ENCODE results near the gene KRT3.

KRT3 gene

DNA sequence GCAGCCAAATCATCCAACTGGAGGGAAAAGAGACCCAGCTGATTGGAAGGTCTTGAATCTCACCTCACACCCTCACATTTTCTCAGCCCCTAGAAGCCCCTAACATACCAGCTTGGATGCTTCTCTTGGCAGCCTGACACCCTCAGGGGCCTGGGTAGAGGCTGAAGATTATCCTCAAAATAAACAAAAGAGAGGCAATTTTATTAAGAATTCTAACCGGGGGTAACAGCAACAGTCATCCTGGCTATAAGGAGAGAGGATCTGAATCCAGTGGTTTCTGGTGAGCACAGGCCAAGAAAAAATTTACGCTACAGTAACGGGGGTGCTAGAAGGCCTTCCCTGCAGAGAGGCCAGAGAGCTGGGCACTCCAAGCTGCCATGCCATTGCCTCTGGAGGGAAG is 40.4 kb downstream of the KRT3 start:
- TF ChIP-seq ZNF610 (tag by site-specific recombination; IDR thresholded peaks at IDR 0.05; ENCODE audit: borderline replicate concordance), result no peak
- TF ChIP-seq ZNF510 (tag by site-specific recombination; IDR thresholded peaks at IDR 0.05; ENCODE audit: insufficient replicate concordance), result no peak
- TF ChIP-seq FEZF1 (tag by site-specific recombination; IDR thresholded peaks at IDR 0.05), result no peak
- TF ChIP-seq, protein P1, sequence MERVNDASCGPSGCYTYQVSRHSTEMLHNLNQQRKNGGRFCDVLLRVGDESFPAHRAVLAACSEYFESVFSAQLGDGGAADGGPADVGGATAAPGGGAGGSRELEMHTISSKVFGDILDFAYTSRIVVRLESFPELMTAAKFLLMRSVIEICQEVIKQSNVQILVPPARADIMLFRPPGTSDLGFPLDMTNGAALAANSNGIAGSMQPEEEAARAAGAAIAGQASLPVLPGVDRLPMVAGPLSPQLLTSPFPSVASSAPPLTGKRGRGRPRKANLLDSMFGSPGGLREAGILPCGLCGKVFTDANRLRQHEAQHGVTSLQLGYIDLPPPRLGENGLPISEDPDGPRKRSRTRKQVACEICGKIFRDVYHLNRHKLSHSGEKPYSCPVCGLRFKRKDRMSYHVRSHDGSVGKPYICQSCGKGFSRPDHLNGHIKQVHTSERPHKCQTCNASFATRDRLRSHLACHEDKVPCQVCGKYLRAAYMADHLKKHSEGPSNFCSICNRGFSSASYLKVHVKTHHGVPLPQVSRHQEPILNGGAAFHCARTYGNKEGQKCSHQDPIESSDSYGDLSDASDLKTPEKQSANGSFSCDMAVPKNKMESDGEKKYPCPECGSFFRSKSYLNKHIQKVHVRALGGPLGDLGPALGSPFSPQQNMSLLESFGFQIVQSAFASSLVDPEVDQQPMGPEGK (tag by site-specific recombination; IDR thresholded peaks at IDR 0.05), result no peak
- TF ChIP-seq GLI2 (tag by site-specific recombination; IDR thresholded peaks at IDR 0.05; ENCODE audit: borderline replicate concordance, low read depth), result no peak
- TF ChIP-seq KLF16 (tag by site-specific recombination; IDR thresholded peaks at IDR 0.05), result no peak
- no peak for TF ChIP-seq PRDM4 (tag by site-specific recombination; IDR thresholded peaks at IDR 0.05)
- no peak for TF ChIP-seq ZNF10 (tag by site-specific recombination; IDR thresholded peaks at IDR 0.05)
- TF ChIP-seq ZNF274 (IDR thresholded peaks at IDR 0.05; ENCODE audit: low read length), result no peak
- no peak for TF ChIP-seq ZNF274 (tag by site-specific recombination; IDR thresholded peaks at IDR 0.05; ENCODE audit: borderline replicate concordance)
- TF ChIP-seq ZNF2 (tag by site-specific recombination; IDR thresholded peaks at IDR 0.05), result no peak
- no peak for TF ChIP-seq ZNF169 (tag by site-specific recombination; IDR thresholded peaks at IDR 0.05)
- TF ChIP-seq ZNF26 (tag by site-specific recombination; IDR thresholded peaks at IDR 0.05), result no peak
- TF ChIP-seq ZNF544 (tag by site-specific recombination; IDR thresholded peaks at IDR 0.05), result no peak
- TF ChIP-seq ZNF311 (tag by site-specific recombination; IDR thresholded peaks at IDR 0.05; ENCODE audit: borderline replicate concordance), result no peak
- H3K9me3 ChIP-seq (ENCODE audit: control insufficient read depth, insufficient read depth, low read depth, low read length), result no peaks in the 10 kb centered on the region
- H3K4me1 ChIP-seq (ENCODE audit: control insufficient read depth, insufficient read depth, low read length), result peaks cover 4% of the 10 kb centered on the region; the same call in 1 of the 2 replicates
- no peak overlapping the region for H3K27ac ChIP-seq (ENCODE audit: extremely low read depth, low read depth, low read length)
- ChIA-PET CTCF (interaction anchor here (0.6 kb wide), 1 partner anchor 394 kb away, joined by 3 read pairs; no protein-coding TSS in a partner anchor), POLR2A (no interaction called here)
- H3K4me3 ChIP-seq (ENCODE audit: low read depth, low read length), result no peak overlapping the region
- H3K36me3 ChIP-seq (ENCODE audit: control insufficient read depth in 2 of 2, insufficient read depth in 1 of 2, low read length in 2 of 2), result no peaks in the 10 kb centered on the region

GRCh38 chr12:52754135-52754534 is 41.8 kb downstream of the KRT3 start:
- ChIA-PET CTCF (no interaction called here), POLR2A (no interaction called here)
- Histone ChIP-seq H3K36me3 (ENCODE audit: control insufficient read depth in 2 of 2, insufficient read depth in 1 of 2, low read length in 2 of 2) (no peaks in the 10 kb centered on the region), H3K9me3 (ENCODE audit: control insufficient read depth, insufficient read depth, low read depth, low read length) (no peaks in the 10 kb centered on the region), H3K4me3 (ENCODE audit: low read depth, low read length) (no peak overlapping the region), H3K27ac (ENCODE audit: extremely low read depth, low read depth, low read length) (no peak overlapping the region), H3K4me1 (ENCODE audit: control insufficient read depth, insufficient read depth, low read length) (peaks cover 8% of the 10 kb centered on the region; the same call in 1 of the 2 replicates)
- TF ChIP-seq, protein P2, sequence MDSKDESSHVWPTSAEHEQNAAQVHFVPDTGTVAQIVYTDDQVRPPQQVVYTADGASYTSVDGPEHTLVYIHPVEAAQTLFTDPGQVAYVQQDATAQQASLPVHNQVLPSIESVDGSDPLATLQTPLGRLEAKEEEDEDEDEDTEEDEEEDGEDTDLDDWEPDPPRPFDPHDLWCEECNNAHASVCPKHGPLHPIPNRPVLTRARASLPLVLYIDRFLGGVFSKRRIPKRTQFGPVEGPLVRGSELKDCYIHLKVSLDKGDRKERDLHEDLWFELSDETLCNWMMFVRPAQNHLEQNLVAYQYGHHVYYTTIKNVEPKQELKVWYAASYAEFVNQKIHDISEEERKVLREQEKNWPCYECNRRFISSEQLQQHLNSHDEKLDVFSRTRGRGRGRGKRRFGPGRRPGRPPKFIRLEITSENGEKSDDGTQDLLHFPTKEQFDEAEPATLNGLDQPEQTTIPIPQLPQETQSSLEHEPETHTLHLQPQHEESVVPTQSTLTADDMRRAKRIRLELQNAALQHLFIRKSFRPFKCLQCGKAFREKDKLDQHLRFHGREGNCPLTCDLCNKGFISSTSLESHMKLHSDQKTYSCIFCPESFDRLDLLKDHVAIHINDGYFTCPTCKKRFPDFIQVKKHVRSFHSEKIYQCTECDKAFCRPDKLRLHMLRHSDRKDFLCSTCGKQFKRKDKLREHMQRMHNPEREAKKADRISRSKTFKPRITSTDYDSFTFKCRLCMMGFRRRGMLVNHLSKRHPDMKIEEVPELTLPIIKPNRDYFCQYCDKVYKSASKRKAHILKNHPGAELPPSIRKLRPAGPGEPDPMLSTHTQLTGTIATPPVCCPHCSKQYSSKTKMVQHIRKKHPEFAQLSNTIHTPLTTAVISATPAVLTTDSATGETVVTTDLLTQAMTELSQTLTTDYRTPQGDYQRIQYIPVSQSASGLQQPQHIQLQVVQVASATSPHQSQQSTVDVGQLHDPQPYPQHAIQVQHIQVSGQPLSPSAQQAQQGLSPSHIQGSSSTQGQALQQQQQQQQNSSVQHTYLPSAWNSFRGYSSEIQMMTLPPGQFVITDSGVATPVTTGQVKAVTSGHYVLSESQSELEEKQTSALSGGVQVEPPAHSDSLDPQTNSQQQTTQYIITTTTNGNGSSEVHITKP (tag by site-specific recombination; IDR thresholded peaks at IDR 0.05), result peak; percentile 91
- TF ChIP-seq IKZF3 (tag by site-specific recombination; IDR thresholded peaks at IDR 0.05) (no peak), ZNF211 (tag by site-specific recombination; IDR thresholded peaks at IDR 0.05; ENCODE audit: low read depth) (no peak), ZNF837 (tag by site-specific recombination; IDR thresholded peaks at IDR 0.05) (no peak), YY2 (tag by site-specific recombination; IDR thresholded peaks at IDR 0.05) (no peak), ZBTB6 (tag by site-specific recombination; IDR thresholded peaks at IDR 0.05) (no peak)
